NCI-H2081 (cell line): ENCODE results near the gene ADGRG6.

ENCODE experiments used
- DNase-seq, 2 experiments: peaks; one replicate each; lab custom pipeline; 2025; lab: John Stamatoyannopoulos, UW

The ADGRG6 gene

GRCh38 chr6:142291512-142291911 is 10.3 kb upstream of the ADGRG6 start:
- no peak for DNase-seq

- DNase-seq, result no peak
Measured at GRCh38 chr6:142292166-142292924, 9.5 kb upstream of the ADGRG6 start.

GRCh38 chr6:142293121-142293520 is 8.7 kb upstream of the ADGRG6 start:
- no peak for DNase-seq

- no peak for DNase-seq
Measured at GRCh38 chr6:142294679-142295078, 7.1 kb upstream of the ADGRG6 start.

GRCh38 chr6:142296975-142297604 is 4.7 kb upstream of the ADGRG6 start:
- DNase-seq, result no peak

GRCh38 chr6:142297605-142297995 is 4.2 kb upstream of the ADGRG6 start:
- no peak for DNase-seq

- DNase-seq, result no peak
Measured at GRCh38 chr6:142297996-142298753, 3.6 kb upstream of the ADGRG6 start.

- no peak for DNase-seq
Measured at GRCh38 chr6:142300302-142300701, 1.5 kb upstream of the ADGRG6 start.

GRCh38 chr6:142300758-142301650 is 803 bp upstream of the ADGRG6 start:
- no peak for DNase-seq

GRCh38 chr6:142302421-142303175 is 791 bp downstream of the ADGRG6 start:
- no peak for DNase-seq

GRCh38 chr6:142303176-142303533 is 1.3 kb downstream of the ADGRG6 start:
- DNase-seq, result no peak

- DNase-seq, result no peak
Measured at GRCh38 chr6:142304241-142304640, 2.4 kb downstream of the ADGRG6 start.

GRCh38 chr6:142306736-142307135 is 4.9 kb downstream of the ADGRG6 start:
- DNase-seq, result no peak

GRCh38 chr6:142307963-142308748 is 6.3 kb downstream of the ADGRG6 start:
- DNase-seq, result no peak

GRCh38 chr6:142309426-142309825 is 7.6 kb downstream of the ADGRG6 start:
- no peak for DNase-seq

GRCh38 chr6:142313284-142313683 is 11.5 kb downstream of the ADGRG6 start:
- no peak for DNase-seq

- no peak for DNase-seq
Measured at GRCh38 chr6:142316791-142317368, 15.1 kb downstream of the ADGRG6 start.

GRCh38 chr6:142318714-142319113 is 16.9 kb downstream of the ADGRG6 start:
- no peak for DNase-seq

GRCh38 chr6:142320366-142320765 is 18.6 kb downstream of the ADGRG6 start:
- DNase-seq, result no peak

GRCh38 chr6:142321451-142321850 is 19.6 kb downstream of the ADGRG6 start:
- DNase-seq, result no peak
